Endothelial cell (in vitro differentiated cells): ENCODE results near the gene DCTN4. TPM values are rescaled to one million over a fixed set of nuclear protein-coding genes. Genes with fewer than 3 reads are reported as not detected.

Source experiments
- DNase-seq: peaks from one replicate; pipeline ENCODE4 v3.0.0; 2021; ENCODE audit warnings: low spot score
- H3K27ac Mint-ChIP-seq: one replicate; pipeline ENCODE4 v1.8.0; 2021; ENCODE audit warnings: mixed read lengths, inconsistent platforms; ENCODE audit not compliant: unreplicated experiment
- H3K27me3 Mint-ChIP-seq: one replicate; pipeline ENCODE4 v1.8.0; 2021; ENCODE audit warnings: mild to moderate bottlenecking, moderate library complexity, mixed read lengths, inconsistent platforms; ENCODE audit not compliant: unreplicated experiment
- H3K36me3 Mint-ChIP-seq: one replicate; pipeline ENCODE4 v1.8.0; 2021; ENCODE audit warnings: mild to moderate bottlenecking, low read depth, mixed read lengths, inconsistent platforms; ENCODE audit not compliant: unreplicated experiment
- H3K4me1 Mint-ChIP-seq: one replicate; pipeline ENCODE4 v1.8.0; 2021; ENCODE audit warnings: mild to moderate bottlenecking, mixed read lengths, inconsistent platforms; ENCODE audit not compliant: unreplicated experiment
- H3K4me3 Mint-ChIP-seq: one replicate; pipeline ENCODE4 v1.8.0; 2021; ENCODE audit warnings: mild to moderate bottlenecking, mixed read lengths, inconsistent platforms; ENCODE audit not compliant: unreplicated experiment
- H3K9me3 Mint-ChIP-seq: one replicate; pipeline ENCODE4 v1.8.0; 2021; ENCODE audit warnings: mixed read lengths, inconsistent platforms; ENCODE audit not compliant: unreplicated experiment
- CTCF ChIP-seq: fragments of 200-600 bp; sonication (generic); IDR thresholded peaks from one replicate; pipeline ENCODE4 v1.5.0; 2021; ENCODE audit warnings: antibody characterized with exemption; ENCODE audit not compliant: unreplicated experiment
- total RNA-seq: library from RNA; stranded (reverse); fragmentation: NEBNext Ultra II Directional; extraction: Animal tissue kit (Norgen Biotek cat#: 25700); gene quantifications from one replicate; pipeline ENCODE4 v1.2.1, GENCODE V29; 2021; ENCODE audit not compliant: unreplicated experiment

DCTN4 gene
- total RNA-seq, 1 donor from 2014 or later = 50.3 TPM

GRCh38 chr5:150665044-150665443 is 93.8 kb downstream of the DCTN4 start:
- TF ChIP-seq CTCF = no peak
- Mint-ChIP-seq H3K4me1 (peaks cover 19% of the 10 kb centered on the region), H3K27ac (no peak overlapping the region), H3K27me3 (peaks cover 2% of the 10 kb centered on the region), H3K9me3 (no peaks in the 10 kb centered on the region), H3K36me3 (peaks cover 3% of the 10 kb centered on the region), H3K4me3 (no peak overlapping the region)
- no peak for DNase-seq

GRCh38 chr5:150663936-150664335 is 94.9 kb downstream of the DCTN4 start:
- H3K27me3 Mint-ChIP-seq = peaks cover 2% of the 10 kb centered on the region
- peaks cover 3% of the 10 kb centered on the region for H3K36me3 Mint-ChIP-seq
- TF ChIP-seq CTCF = no peak
- no peaks in the 10 kb centered on the region for H3K9me3 Mint-ChIP-seq
- no peak overlapping the region for H3K4me3 Mint-ChIP-seq
- peaks cover 24% of the 10 kb centered on the region for H3K4me1 Mint-ChIP-seq
- DNase-seq = no peak
- H3K27ac Mint-ChIP-seq = no peak overlapping the region

- H3K4me3 Mint-ChIP-seq = no peak overlapping the region
- peaks cover 5% of the 10 kb centered on the region for H3K27me3 Mint-ChIP-seq
- DNase-seq = no peak
- H3K9me3 Mint-ChIP-seq = no peaks in the 10 kb centered on the region
- H3K4me1 Mint-ChIP-seq = peaks cover 24% of the 10 kb centered on the region
- TF ChIP-seq CTCF = no peak
- peaks cover 6% of the 10 kb centered on the region for H3K36me3 Mint-ChIP-seq
- H3K27ac Mint-ChIP-seq = no peak overlapping the region
Observed at GRCh38 chr5:150662731-150663516, 95.9 kb downstream of the DCTN4 start.

GRCh38 chr5:150661821-150662596 is 96.8 kb downstream of the DCTN4 start:
- Mint-ChIP-seq H3K27me3 (peaks cover 11% of the 10 kb centered on the region), H3K27ac (no peak overlapping the region), H3K4me3 (no peak overlapping the region), H3K4me1 (peaks cover 29% of the 10 kb centered on the region), H3K9me3 (no peaks in the 10 kb centered on the region), H3K36me3 (peaks cover 10% of the 10 kb centered on the region)
- no peak for DNase-seq
- no peak for TF ChIP-seq CTCF

- Mint-ChIP-seq H3K27ac (peak within 1 kb of the TSS; percentile 27), H3K4me3 (no peak within 1 kb of the TSS), H3K36me3 (peaks cover 10% of the 10 kb centered on the region), H3K4me1 (peaks cover 29% of the 10 kb centered on the region), H3K27me3 (peaks cover 11% of the 10 kb centered on the region), H3K9me3 (no peaks in the 10 kb centered on the region)
- TF ChIP-seq CTCF = no peak
- DNase-seq = no peak
Observed at GRCh38 chr5:150661086-150661485, 97.7 kb downstream of the DCTN4 start, which contains the start of gene MYOZ3. TSS of gene MYOZ3 (plus strand) at chr5:150661251. CDS start at chr5:150662942, 1,691 bp downstream.
